Stromal cell of bone marrow (primary cell): ENCODE data around the gene PRR5L.
"Not testable (repeated sequence)": the region's sequence is repeated elsewhere in the genome, so short reads cannot be mapped to it uniquely, and the experiment has no call there.

Source experiments
- DNase-seq: peaks from one replicate; pipeline ENCODE4 v3.0.0-alpha.2; 2012; ENCODE audit warnings: low read depth

PRR5L gene

GRCh38 chr11:36460220-36460619, 164.1 kb downstream of the PRR5L start:
- DNase-seq, result no peak

GRCh38 chr11:36462321-36462720, 166.2 kb downstream of the PRR5L start:
- DNase-seq, result no peak

GRCh38 chr11:36463781-36464180, 167.7 kb downstream of the PRR5L start:
- no peak for DNase-seq

- no peak for DNase-seq
Observed at GRCh38 chr11:36464720-36465119, 168.6 kb downstream of the PRR5L start.

- no peak for DNase-seq
Observed at GRCh38 chr11:36465449-36466163, 169.5 kb downstream of the PRR5L start.

- DNase-seq, result no peak
Observed at GRCh38 chr11:36467012-36467411, 170.9 kb downstream of the PRR5L start.

- DNase-seq, result no peak
Observed at GRCh38 chr11:36467916-36468315, 171.8 kb downstream of the PRR5L start.

GRCh38 chr11:36469063-36469462, 173.0 kb downstream of the PRR5L start:
- DNase-seq, result no peak

- no peak for DNase-seq
Observed at GRCh38 chr11:36469881-36470802, 174.1 kb downstream of the PRR5L start.

- DNase-seq, result no peak
Observed at GRCh38 chr11:36471577-36471976, 175.5 kb downstream of the PRR5L start.

- no peak for DNase-seq
Observed at GRCh38 chr11:36475192-36475591, 179.1 kb downstream of the PRR5L start.

GRCh38 chr11:36478700-36479329, 182.7 kb downstream of the PRR5L start:
- no peak for DNase-seq

- DNase-seq, result no peak
Observed at GRCh38 chr11:36480833-36481232, 184.7 kb downstream of the PRR5L start.

GRCh38 chr11:36483042-36483441, 187.0 kb downstream of the PRR5L start:
- DNase-seq, result not testable (repeated sequence)

GRCh38 chr11:36485298-36486002, 189.4 kb downstream of the PRR5L start:
- DNase-seq, result no peak

GRCh38 chr11:36487619-36488018, 191.5 kb downstream of the PRR5L start:
- no peak for DNase-seq

- no peak for DNase-seq
Observed at GRCh38 chr11:36488096-36488495, 192.0 kb downstream of the PRR5L start.

- DNase-seq, result no peak
Observed at GRCh38 chr11:36490026-36490806, 194.1 kb downstream of the PRR5L start.

- DNase-seq, result no peak
Observed at GRCh38 chr11:36492724-36493304, 196.7 kb downstream of the PRR5L start.

- DNase-seq, result no peak
Observed at GRCh38 chr11:36493332-36493731, 197.2 kb downstream of the PRR5L start.

- DNase-seq, result no peak
Observed at GRCh38 chr11:36498721-36499120, 202.6 kb downstream of the PRR5L start.
